ENCODE results near the gene ROBO4.

Gene ROBO4

DNA sequence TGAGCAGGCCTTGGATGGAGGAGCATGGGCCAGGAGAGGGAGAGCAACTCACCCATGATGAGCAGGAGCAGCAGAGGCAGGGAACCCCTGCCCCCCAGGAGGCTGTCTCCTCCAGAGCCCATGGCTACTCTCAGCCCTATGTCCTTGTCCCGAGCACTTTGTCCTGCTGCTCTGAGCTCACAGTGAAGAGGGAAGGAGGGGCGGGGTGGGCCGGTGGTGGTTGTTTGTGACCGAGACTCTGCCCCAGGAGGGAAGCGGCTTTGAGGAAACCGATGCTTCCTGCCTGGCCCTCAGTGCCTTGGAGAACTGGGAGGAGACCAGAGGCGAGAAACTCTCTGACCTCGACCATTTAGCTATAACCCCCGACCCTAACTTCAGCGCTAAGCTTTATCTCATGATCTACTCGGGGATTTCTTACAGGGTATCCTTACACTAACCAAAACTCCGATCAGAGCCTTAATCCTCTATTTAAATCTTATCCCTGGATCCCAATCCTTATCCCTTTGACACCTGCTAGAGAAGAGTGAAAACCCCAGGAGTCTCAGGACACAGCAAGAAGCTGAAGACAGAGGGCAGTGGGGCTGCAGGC is at the start of gene ROBO4:
ROBO4 (minus strand) TSS at position 192 of the 589 bp plus-strand sequence; CDS start at position 122, 70 bp downstream.
- DNase-seq = no peak

DNA sequence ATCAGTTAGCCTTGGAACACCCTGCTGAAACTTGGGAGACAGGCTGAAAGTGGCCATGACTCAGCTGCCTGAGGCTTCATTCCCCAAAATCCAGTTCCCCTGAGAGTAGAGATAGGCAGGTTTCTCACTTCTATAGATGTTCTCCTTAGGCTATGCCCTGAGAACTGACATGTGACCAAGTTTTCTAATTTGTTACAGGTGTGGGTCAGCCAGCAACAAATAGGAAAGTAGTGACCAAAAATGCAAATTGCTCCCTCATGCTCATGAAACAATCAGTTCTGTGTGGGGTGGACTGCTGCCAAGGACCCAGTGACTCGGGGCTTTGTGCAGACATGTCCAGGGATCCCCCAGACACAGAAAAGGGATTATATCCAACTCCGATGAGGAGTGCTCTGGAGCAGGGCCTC is 49.1 kb upstream of the ROBO4 start:
- DNase-seq = no peak

DNA sequence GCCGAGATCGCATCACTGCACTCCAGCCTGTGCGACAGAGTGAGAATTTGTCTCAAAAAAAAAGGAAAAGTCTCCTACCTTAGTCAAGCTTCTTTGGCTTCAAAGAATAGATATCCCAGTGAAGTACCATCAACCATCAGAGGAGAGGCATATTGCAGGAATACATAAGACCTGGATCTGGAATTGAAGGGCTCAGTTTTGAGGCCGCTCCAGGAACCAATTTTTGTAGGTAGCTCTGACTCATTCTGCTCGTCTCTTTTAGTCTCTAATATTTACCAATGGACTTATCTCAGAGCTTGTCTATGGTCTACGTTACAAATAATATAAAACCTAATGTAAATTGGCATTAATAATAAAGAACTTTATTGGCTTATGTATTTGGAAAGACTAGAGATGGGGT is 48.2 kb upstream of the ROBO4 start:
- no peak for DNase-seq

DNA sequence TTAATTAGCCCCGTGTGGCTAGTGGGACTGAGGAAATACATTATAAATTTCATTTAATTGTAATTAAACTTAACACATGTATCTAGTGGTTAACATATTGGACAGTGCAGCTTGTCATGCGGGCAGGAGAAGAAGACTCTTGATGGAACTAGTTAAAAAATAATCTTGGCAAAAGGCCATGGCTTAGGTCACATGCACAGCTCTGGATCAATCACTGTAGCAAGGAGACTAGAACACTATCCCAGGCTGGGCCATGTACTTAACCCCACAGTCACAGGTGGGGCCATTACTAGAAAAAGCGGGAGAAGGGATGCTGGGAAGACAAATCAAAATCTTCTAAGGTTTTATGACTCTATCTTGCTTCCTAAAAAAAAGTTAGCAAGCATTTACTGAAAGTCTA is 46.9 kb upstream of the ROBO4 start:
- DNase-seq = no peak

DNA sequence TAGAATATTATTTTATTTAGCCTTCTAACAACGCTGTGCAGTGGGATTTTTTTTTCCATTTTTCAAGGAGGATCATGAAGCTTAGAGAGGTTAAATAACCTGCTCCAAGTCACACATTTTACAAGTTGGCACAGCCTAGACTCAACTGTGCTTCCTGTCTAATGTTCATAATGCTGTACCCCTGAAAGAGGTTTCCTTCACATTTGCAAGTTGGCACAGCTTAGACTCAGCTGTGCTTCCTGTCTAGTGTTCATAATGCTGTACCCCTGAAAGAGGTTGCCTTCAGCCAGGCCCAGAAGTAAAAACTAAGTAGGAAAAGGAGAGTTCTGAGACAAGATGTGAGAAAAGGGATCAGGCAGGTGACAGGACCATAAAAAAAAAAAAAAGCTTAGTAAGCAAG is 46.1 kb upstream of the ROBO4 start:
- no peak for DNase-seq

DNA sequence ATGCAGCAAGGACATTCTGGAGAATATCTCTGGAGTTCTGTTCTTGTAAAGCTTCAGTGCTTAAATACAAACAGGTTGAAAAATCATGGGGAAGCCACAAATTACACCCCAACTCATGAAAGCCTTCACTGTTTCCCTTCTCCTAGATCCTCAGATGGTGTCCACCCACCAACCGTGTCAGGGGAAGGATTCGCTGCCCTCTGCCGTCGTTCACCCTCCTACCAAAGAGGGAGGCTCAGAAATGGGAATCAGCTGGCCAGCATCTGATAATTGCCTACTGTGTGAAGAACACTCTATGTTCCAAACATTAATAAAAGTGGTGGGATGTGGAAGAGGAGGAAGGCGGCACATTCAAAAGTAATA is 45.6 kb upstream of the ROBO4 start:
- no peak for DNase-seq

DNA sequence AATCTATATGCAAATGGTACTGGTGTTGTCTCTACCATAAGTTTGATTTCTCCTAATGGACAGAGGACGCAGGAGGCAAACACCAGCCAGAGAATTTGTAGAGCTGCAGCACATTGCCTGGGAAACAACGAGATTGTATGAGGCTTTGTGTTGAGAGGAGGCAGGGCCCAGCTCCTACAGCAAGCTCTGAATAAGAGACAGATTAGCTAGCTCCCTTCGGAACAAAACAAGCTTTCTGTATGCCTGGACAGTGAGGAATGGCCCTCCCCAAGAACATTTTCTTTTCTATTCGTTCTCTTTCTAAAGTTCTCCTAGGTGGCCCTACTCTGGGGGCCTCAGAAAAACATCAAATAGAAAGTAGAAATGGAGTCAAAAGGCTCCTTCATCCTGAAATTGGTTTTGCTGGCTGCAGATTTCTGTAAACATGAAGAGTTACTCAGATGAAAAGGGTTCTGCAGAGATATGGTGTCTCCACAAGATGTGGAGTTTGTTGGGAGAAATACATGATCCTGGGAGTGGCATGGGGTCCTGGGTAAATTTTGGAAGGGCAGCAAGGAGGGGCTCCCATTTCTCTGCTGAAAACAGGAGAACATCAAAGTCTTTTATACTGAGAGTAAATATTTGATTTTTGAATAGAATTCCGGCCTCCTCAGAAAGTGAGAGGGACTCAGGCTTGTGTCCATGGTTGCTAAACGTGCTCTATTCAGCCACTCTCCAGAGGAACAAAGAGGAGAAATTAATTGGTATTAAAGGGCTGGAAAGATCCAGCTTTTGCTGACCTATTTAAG is 45.0 kb upstream of the ROBO4 start:
- DNase-seq = no peak

DNA sequence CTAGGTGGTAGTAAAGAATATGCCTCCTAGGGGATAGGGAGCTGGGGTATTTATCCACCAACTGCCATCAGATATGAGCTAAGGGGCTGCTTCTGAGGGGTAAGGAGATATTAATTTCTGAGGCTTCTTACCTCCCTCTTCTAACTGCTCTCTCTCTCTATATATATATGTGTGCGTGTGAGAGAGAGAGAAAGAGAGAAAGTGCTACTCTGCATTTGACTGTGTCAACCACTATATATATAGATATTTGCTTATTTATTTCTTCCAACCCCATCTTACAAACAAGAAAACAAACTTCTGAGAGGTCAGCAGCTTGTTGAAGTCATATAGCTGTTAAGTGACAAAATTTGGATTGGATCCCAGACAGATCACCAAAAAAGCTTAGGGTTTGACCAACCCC is 44.0 kb upstream of the ROBO4 start:
- no peak for DNase-seq

DNA sequence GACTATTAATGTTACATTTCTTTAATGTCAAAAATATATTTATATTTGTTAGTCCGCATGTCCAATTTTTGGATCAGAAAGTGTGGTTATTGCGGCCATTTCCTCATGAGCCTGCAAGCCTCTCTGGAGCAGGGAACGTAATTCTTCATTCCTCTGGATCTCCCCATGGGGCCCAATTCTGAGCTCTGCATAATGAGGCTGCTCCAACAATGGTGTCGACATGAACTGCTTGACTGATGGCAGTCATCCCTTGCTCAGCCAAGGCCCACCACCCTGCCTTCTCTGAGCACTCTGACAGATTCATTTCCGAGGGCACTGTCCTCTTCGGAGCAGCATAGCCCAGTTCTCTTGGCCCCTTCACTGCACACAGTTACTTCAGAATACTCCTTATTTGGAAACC is 41.3 kb upstream of the ROBO4 start:
- DNase-seq = no peak

DNA sequence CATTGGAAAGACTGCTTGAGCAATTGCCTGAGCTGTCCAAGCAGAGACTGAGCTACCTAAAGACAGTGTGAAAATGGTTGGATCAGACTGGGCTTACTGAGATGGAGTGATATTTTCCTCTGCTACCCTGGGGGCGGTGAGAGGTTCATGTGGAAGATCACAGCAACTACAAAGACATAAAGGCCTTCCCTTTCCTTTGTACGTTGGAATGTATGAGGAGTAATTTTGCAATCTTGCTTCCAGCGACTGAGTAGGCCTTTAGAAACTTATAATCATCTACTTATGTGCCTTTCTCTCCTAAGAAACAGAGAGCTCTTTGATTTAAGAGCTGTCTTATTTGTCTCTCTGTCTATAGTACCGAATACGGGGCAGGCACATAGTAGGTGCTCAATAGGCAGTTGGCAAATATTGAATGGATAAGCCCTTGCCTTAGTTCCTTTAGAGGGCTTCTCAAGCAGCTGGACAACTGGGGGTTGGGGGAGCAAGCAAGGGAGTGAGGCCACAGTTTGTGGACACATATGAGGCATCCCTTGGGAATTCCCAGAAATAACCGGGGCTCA is 40.6 kb upstream of the ROBO4 start:
- no peak for DNase-seq

DNA sequence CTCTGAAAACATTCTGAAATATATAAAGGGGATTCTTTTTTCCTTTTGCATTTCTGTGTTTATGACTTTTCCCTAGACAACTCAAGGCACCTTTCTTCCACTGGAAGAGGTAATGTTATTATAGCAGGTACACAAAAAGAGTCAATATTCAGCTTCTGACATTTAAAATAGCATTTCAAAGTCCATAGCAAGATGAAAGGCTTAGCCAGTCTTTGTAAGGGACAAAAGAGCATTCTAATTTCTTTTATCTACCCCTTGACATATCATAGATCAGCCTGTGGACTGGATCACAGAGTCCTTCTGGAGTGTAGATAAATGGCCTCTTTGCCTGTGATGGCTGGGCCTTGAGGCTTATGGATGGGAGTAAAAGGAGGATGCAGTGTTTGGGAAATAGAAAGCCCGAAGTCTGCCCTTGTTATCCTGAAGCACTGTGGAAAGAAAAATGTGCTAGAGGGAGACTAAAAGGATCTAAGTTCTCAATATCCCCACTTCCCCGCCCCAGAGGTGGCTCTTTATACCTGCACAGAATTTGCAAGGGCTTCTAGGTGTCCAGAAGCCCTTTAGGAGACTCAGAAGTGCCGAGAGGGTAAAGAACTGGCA is 39.8 kb upstream of the ROBO4 start:
- no peak for DNase-seq

DNA sequence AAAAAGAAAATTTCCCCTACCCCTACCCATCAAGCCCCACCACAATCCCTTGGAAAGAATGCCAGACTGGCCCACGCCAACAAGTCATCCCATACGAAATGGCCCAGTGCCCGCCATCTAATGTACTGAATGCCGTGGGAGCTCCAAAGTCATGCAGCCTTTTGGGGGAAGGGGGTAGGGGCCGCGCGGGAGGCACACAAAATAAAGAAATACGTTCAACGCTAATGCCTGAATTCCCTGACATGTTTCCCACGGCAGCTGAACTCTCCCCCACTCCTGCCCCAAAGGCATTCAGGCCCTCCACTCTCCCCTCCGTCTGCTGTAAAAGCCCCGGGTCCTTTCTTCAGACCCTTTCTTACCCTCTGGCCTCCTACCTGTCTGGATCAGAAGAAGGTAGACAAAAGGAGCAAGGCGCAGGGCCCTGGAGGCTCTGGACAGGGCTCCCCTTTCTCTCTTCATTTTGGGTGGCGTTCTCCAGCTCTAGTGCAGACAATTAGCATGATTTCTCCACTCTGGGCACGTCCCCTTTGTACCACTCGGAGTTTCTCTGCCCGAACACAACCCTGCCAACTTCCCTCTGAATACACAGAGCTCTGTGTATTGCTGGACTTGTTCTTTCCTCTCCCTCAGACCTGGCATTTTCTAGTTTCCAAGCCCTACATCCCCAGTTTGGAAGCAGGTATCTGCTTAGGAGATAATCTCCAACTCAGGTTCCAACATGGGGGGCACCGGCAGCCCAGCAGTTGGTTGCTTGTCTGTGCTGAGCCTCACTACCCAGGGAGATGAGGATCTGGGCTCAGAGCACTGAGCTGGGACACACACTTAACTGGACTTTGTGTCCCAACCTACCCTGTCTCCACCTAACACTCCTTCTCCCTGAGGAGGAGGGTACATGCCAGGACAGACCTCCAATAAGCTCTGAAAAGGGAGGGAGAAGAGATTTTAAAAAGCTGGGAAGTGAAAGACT is 38.2 kb upstream of the ROBO4 start, which contains the start of gene HEPACAM:
HEPACAM (minus strand) TSS at position 500 of the 967 bp plus-strand sequence; CDS start at position 459, 41 bp downstream.
- no peak for DNase-seq

DNA sequence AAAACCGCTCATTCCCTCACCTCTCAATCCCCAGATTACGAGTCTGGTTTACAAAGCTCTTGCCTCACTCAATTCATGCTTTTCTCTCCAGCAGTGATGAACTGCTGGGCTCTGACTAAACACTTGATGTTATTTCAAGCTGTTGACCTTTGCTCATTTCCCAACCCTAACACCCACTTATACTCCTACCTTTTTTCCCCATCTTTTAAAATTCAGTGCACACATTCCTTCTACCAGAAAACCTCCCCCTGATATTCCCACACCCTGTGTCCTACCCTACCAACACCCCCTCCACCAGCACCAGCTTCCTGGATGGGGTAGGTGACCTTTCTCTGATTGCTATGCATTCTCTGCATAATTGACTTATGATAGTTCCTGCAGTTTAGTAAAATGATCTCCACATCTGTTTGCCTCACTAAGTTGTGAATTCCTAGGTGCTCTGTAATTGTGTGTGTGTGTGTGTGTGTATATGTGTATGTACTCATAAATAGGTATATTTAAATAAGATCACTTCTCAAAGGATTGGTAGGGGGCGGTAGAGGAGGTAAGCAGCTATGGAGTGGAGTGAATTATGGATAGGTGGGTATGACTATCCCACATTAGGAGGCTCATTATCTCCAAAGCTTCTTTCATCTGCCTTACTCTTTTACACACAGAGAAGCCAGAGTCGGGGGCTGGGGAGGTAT is 37.3 kb upstream of the ROBO4 start:
- no peak for DNase-seq

DNA sequence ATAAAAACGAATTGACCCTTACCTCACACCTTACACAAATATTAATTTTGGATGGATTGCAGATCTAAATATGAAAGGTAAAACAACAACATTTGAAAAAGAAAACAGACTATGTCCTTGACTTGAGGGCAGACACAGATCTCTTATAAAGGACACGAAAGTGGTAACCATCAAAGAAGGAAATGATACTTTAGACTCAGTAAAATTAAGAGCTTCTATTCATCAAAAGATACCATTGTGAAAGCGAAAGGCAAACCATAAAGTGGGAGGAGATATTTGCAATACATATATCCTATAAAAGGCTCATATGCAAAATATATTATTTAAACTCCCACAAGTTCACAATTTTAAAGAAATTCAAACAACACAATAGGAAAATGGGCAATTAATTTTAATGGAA is 33.1 kb upstream of the ROBO4 start:
- no peak for DNase-seq

DNA sequence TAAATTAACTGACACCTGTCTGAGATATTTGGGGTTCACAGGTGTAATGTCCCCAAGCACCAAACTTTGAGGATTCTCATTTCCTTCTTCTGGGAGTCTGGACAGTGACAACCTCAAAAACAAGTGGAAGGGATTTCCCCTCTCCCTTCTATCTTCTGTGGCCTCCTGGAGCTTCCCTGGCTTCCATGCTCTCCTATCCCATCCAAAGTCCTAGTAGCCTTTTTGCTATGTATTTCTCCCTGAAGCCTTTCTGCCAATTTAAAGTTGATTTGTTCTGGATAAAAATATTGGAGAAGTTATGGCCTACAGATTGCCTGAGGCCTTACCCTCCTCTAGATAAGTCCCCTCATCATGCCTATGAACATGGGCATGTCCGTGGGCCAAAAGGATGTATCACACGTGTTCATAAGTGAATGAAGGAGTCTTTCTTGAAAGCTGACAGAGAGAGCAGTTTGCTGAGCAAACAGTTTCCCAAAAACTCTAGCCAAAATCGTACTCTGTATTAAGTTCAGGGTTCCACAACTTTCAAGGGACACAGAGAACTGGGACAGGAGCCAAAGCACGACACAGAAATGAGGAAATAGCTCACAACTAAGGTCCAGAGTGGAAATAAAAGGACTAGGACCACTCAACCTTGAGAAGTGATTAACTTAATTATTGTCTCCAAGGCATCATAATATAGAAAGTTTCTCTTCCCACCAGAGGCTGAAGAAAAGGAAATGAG is 31.4 kb upstream of the ROBO4 start:
- DNase-seq = no peak

DNA sequence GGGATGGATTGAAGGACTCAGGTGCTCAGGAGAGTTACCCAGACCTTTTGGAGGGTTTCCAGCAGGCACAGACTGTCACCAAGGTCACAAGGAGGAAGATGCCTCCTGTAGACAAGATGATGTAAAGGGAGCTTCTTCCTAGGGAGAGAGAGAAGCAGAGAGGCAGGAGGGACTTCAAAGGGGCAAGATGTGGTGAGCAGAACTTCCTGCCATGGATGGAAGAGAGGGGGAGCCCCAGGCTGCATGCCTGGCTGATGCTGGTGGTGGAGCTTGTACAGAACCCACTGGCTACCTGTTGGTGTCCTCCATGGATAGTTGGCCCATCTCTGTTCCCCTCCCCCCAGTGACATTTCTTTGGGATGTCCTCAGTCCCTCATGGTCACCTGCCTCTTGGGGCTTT is 25.6 kb upstream of the ROBO4 start:
- no peak for DNase-seq

DNA sequence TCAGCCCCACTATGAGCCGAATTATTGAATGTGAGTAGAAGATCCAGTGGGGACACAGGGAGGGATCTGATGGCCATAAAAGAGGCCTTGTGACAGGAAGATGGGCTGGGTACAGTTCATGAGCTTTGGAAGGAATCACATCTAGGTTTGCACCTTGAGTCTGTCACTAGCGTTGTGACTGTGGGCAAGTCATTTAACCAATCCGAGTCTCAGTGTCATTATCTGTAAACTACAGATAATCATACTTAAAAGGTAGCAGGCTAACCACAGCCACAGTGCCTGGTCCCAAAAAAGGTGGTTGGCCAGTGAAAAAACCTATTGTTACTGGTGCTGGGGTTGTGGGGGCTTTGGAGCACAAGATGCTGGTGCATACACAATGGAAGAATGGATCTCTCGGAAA is 25.2 kb upstream of the ROBO4 start:
- DNase-seq = no peak

DNA sequence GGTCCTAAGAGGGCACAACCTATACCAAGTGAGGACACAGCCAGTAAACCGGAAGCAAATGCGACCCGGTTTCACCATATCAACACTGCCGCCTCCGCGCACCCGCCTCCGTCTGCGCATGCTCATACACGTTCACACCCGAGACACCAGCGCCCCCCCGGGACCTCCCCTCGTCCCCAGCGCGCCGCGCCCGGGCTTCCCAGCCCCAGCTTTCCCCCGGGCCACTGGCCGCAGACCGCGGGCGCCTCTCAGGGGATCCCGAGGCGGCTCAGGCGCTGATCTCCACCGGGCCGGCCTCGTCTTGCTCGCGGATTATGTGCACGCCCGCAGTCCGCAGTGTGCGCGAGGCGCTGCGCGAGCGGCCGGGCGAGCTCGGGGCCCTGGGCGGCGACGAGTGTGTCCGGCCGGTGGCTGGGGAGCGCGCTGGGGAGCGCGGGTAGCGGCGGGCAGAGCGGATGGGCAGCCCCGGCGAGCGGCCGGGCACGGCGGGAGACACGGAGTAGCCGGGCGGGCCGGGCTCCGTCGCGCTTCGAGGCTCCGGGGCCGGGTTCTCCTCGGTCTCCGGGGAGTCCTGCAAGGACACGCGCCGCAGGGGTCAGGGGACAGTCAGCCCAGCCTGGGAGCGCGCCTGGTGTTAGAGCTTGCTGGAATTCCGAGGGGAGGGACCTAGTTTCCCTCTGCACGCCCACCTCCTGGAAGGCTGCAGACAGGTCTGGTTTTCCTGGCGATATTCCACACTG is 23.4 kb upstream of the ROBO4 start:
- peak; percentile 86 for DNase-seq

DNA sequence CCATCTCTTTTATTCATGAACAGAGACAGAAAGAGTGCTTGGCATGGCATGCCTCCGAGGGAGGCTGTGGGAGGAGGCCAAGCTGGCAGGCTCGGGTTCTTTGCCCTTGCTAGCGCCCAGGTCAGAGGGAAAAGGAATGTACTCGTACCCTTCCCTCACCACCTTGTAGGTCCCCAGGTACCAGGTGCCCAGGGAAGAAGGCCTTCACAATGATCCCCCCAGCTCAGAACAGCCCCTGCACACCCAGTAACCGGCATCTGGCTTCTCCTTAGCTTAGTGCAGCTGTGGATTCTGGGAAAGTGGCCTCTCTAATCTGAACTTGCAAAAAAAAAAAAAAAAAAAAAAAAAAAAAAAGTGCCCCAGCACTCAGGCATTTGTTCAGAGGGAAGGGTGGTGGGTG is 22.7 kb upstream of the ROBO4 start:
- no peak for DNase-seq

DNA sequence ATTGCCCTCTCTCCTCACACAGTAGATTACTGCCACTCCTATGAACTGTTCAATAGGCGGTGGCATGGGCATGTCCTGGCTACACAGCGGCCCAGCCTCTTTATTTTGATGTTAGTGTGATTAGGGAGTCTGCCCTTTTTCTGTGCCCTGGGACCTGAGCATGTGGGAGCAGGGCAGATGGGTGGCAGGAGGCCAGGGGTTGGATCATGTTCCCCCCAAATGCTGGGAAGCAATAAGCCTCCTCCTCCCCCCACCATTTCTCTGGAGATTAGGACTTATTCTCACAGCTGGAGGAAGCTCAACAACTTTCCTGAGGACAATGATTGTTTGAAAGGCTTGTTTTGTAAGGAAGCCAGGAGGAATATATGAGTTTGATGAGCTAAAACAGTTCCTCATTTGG is 22.2 kb upstream of the ROBO4 start:
- DNase-seq = no peak

DNA sequence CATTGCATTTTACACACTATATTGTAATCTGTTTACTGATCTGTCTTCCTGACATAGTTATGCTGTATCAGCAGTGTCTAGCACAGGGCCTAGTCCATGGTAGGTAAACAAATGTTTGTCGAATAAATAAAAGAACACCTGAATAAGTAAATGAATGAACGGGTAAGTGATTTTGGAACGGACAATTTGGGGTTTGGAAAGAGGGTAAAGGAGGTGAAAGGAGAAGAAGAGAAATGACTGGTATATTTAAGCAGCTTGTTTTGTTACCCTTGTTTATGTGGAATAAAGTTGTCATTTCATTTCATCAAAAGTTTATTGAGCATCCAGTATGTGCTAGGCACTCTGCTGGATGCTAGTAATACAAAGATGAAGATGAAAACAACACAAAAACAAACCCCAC is 21.3 kb upstream of the ROBO4 start, which contains the start of gene HEPN1:
HEPN1 (plus strand) TSS at position 301 of the 400 bp plus-strand sequence.
- DNase-seq = no peak
